HCT116 (cell line): ENCODE data around the gene ITPR1. TPM values are rescaled to one million over a fixed set of nuclear protein-coding genes. Genes with fewer than 3 reads are reported as not detected.

Experiments
- ATAC-seq: fragments of 200-7000 bp; cut with Tn5 transposase; 2 replicates; pipeline ENCODE4 v1.9.1; 2020; ENCODE audit warnings: mild to moderate bottlenecking, moderate library complexity
- BruUV-seq: library from RNA; stranded (reverse); fragments of 400-500 nt; replicated peaks from 2 replicates; lab custom pipeline; 2021; lab: Mats Ljungman, UMichigan
- CTCF ChIA-PET: fragments of 300-600 bp; sonication (Branson Sonifier 250); formaldehyde crosslinking; loops from one replicate; lab custom pipeline; 2021; ENCODE audit warnings: antibody characterized with exemption; lab: Charles Lee
- POLR2A ChIA-PET: fragments of 300-600, 350-600 bp; sonication (Branson Sonifier 250); formaldehyde crosslinking; loops from one replicate; lab custom pipeline; 2021; ENCODE audit warnings: antibody characterized with exemption; lab: Charles Lee
- RAD21 ChIA-PET, 2 experiments: fragments of 300-600 bp; sonication (Branson Sonifier 250); formaldehyde crosslinking; loops; one replicate each; lab custom pipeline; 2023; ENCODE audit warnings: low total read pairs in 2 of 2; ENCODE audit not compliant: uncharacterized antibody in 2 of 2, unreplicated experiment in 2 of 2, low non-redundant PET in 1 of 2; lab: Charles Lee
- DNase-seq: peaks from one replicate; pipeline ENCODE4 v3.0.0-alpha.2; 2010; ENCODE audit warnings: low read depth, low spot score
- H2AFZ ChIP-seq: fragments of 200-600 bp; shearing (Covaris generic), sonication (generic); 2 replicates; pipeline ENCODE4 v1.6.1; 2017; ENCODE audit warnings: low read depth, mixed run types, mixed read lengths, antibody characterized with exemption, low read length; ENCODE audit not compliant: poor library complexity, severe bottlenecking
- H3K27ac ChIP-seq: 2 replicates; pipeline ENCODE4 v1.5.1; 2012; ENCODE audit warnings: low read depth, low read length
- H3K27me3 ChIP-seq: fragments of 200-600 bp; sonication (generic); 2 replicates; pipeline ENCODE4 v1.6.1; 2016; ENCODE audit warnings: mixed run types, low read length, mixed read lengths; ENCODE audit not compliant: insufficient read depth
- H3K36me3 ChIP-seq, 2 experiments: fragments of 200-500 bp in 1 of 2; fragments of 200-600 bp in 1 of 2; sonication (Bioruptor generic) in 1 of 2; sonication (generic) in 1 of 2; 2 replicates each; pipeline versions ENCODE4 v1.5.1 to v1.6.1; 2014 to 2016; ENCODE audit warnings: low read length in 2 of 2, inconsistent platforms in 1 of 2, mixed read lengths in 1 of 2, mixed run types in 1 of 2; ENCODE audit not compliant: insufficient read depth in 2 of 2, control insufficient read depth in 1 of 2
- H3K4me1 ChIP-seq, 2 experiments: fragments of 200-600 bp in 1 of 2; sonication (generic) in 1 of 2; 2 replicates each; pipeline versions ENCODE4 v1.5.1 to v1.6.1; 2012 to 2017; ENCODE audit warnings: low read length in 2 of 2, inconsistent platforms in 1 of 2, mild to moderate bottlenecking in 1 of 2, mixed read lengths in 1 of 2, mixed run types in 1 of 2, moderate library complexity in 1 of 2; ENCODE audit not compliant: insufficient read depth in 2 of 2, control insufficient read depth in 1 of 2
- H3K4me2 ChIP-seq: fragments of 200-600 bp; sonication (generic); 2 replicates; pipeline ENCODE4 v1.6.1; 2017; ENCODE audit warnings: mixed run types, low read length, mixed read lengths
- H3K4me3 ChIP-seq, 2 experiments: fragments of 200-600 bp in 1 of 2; sonication (generic) in 1 of 2; replicated peaks in 1 of 2; 2 replicates each; pipeline ENCODE4 v1.5.1; 2011 to 2016; ENCODE audit warnings: low read length in 2 of 2, control low read depth in 1 of 2, low read depth in 1 of 2, mild to moderate bottlenecking in 1 of 2, mixed read lengths in 1 of 2, mixed run types in 1 of 2
- H3K79me2 ChIP-seq: fragments of 200-600 bp; sonication (generic); 2 replicates; pipeline ENCODE4 v1.6.1; 2017; ENCODE audit warnings: mild to moderate bottlenecking, mixed run types, low read length, moderate library complexity, mixed read lengths; ENCODE audit not compliant: insufficient read depth
- H3K9ac ChIP-seq: fragments of 200-600 bp; sonication (generic); 2 replicates; pipeline ENCODE4 v1.6.1; 2016; ENCODE audit warnings: low read length, mixed read lengths
- H3K9me2 ChIP-seq: fragments of 200-600 bp; sonication (generic), shearing (Covaris generic); 2 replicates; pipeline ENCODE4 v1.6.1; 2017; ENCODE audit warnings: mixed run types, mild to moderate bottlenecking, moderate library complexity; ENCODE audit not compliant: insufficient read depth
- H3K9me3 ChIP-seq, 2 experiments: fragments of 200-500 bp in 1 of 2; fragments of 200-600 bp in 1 of 2; sonication (Bioruptor generic) in 1 of 2; sonication (generic) in 1 of 2; 2 replicates each; pipeline ENCODE4 v1.6.1; 2014 to 2017; ENCODE audit warnings: low read length in 2 of 2, mixed read lengths in 2 of 2, inconsistent platforms in 1 of 2, low read depth in 1 of 2, mild to moderate bottlenecking in 1 of 2, mixed run types in 1 of 2, moderate library complexity in 1 of 2; ENCODE audit not compliant: control insufficient read depth in 1 of 2, insufficient read depth in 1 of 2
- H4K20me1 ChIP-seq: fragments of 200-600 bp; sonication (generic), shearing (Covaris generic); 2 replicates; pipeline ENCODE4 v1.6.1; 2017; ENCODE audit warnings: mixed run types, mild to moderate bottlenecking, moderate library complexity; ENCODE audit not compliant: insufficient read depth
- ELF1 ChIP-seq: IDR thresholded peaks from 2 replicates; pipeline ENCODE4 v1.6.1; 2012; ENCODE audit warnings: low read depth, borderline replicate concordance
- EZH2 ChIP-seq: fragments of 200-600 bp; sonication (generic); IDR thresholded peaks from 2 replicates; pipeline ENCODE4 v1.6.1; 2017; ENCODE audit warnings: antibody characterized with exemption, mixed run types
- FOSL1 ChIP-seq: IDR thresholded peaks from 2 replicates; pipeline ENCODE4 v1.6.1; 2012; ENCODE audit warnings: low read depth
- YY1 ChIP-seq: IDR thresholded peaks from 2 replicates; pipeline ENCODE4 v1.6.1; 2011; ENCODE audit warnings: low read length, low read depth, moderate library complexity, mild to moderate bottlenecking; ENCODE audit not compliant: insufficient replicate concordance; ENCODE audit errors: extremely low read depth
- intact Hi-C: fragments of 100-400 bp; cut with micrococcal nuclease; formaldehyde crosslinking; loops from 2 replicates; pipeline ENCODE4 v1.10.0; 2022
- total RNA-seq: library from RNA; stranded (reverse); gene quantifications from one replicate; pipeline ENCODE4 v1.2.1, GENCODE V29; 2021; ENCODE audit not compliant: unreplicated experiment

ITPR1 gene
- total RNA-seq, 1 experiment from 2014 or later, result 9.2 TPM

DNA sequence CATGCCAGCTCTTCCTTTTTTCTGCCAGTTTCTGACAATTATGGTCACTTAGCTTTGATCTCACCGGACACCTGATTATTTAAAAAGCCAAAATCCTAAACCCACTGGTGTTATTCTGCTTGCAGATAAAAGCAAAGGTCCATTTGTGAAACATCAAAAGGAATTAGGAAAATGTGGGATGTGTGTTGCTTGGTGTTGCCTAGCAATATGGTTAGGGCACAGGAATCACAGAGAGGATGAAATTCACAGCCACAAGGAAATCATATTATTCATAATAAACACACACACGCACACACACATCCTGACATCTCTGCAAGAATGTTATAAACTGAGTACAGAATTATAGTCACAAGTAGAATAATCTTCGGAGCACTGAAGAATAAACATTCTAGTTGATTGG lies 396.7 kb downstream of the ITPR1 start:
- ChIA-PET CTCF (no interaction called here), RAD21 (no interaction called here), POLR2A (no interaction called here)
- ATAC-seq (no peak), DNase-seq (no peak)
- intact Hi-C loops, result no loop called here
- Histone ChIP-seq H3K9me3 (no peaks in the 10 kb centered on the region), H3K4me1 (no peaks in the 10 kb centered on the region), H2AFZ (no peak overlapping the region), H3K27ac (no peak overlapping the region), H3K36me3 (no peaks in the 10 kb centered on the region), H3K9me2 (no peaks in the 10 kb centered on the region), H3K4me2 (no peak overlapping the region), H3K79me2 (no peaks in the 10 kb centered on the region), H3K27me3 (no peaks in the 10 kb centered on the region), H4K20me1 (no peaks in the 10 kb centered on the region), H3K9ac (no peak overlapping the region)
- TF ChIP-seq ELF1 (no peak), YY1 (no peak)
- TF ChIP-seq, all 23 proteins: peak for 0
- no peak overlapping the region for H3K4me3 ChIP-seq
- no TSS peak for BruUV-seq

DNA sequence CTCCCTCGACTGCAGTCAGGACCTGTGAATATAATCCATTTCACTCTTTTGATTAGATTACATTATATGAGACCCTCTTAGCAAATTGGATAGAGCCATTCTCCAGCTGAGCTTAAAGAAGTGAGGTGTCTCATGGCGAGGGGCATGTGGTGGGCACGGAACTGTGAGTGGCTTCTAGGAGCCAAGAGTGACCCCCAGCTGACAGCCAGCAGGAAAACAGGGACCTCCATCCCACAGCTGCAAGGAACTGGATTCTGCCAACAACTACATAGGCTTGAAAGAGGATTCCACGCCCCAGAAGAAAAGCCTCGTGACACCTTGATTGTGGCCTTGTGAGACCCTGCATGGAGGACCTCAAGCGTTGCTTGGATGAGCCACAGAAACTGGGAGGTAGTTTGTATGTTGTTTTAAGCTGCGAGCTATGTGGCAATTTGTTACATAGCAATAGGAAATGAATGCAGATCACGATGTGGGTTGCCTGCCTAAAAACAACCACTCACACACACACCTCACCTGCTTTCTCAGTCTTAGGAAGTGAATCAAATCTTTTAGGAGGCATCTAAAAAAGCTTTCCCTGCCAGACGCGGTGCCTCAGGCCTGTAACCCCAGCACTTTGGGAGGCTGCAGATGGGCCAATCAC lies 401.9 kb downstream of the ITPR1 start:
- no TSS peak for BruUV-seq
- H3K27me3 ChIP-seq, result no peaks in the 10 kb centered on the region
- RAD21 ChIA-PET, result no interaction called here
- H3K4me1 ChIP-seq, result peaks cover 12 to 25% of the 10 kb centered on the region in 2 experiments
- POLR2A ChIA-PET, result no interaction called here
- CTCF ChIA-PET, result no interaction called here
- no peak overlapping the region for H3K27ac ChIP-seq
- ATAC-seq (no peak), DNase-seq (no peak)
- intact Hi-C loops, result no loop called here
- H3K9ac ChIP-seq, result no peak overlapping the region
- H3K9me2 ChIP-seq, result no peaks in the 10 kb centered on the region
- H3K4me3 ChIP-seq, result no peak overlapping the region
- no peaks in the 10 kb centered on the region for H3K36me3 ChIP-seq
- H3K79me2 ChIP-seq, result no peaks in the 10 kb centered on the region
- H2AFZ ChIP-seq, result no peak overlapping the region
- H3K4me2 ChIP-seq, result no peak overlapping the region
- H4K20me1 ChIP-seq, result no peaks in the 10 kb centered on the region
- TF ChIP-seq EZH2 (no peak), FOSL1 (no peak), YY1 (no peak)
- TF ChIP-seq, all 23 proteins: peak for 0
- no peaks in the 10 kb centered on the region for H3K9me3 ChIP-seq
